Smooth muscle cell (in vitro differentiated cells): Measurements from ENCODE around the gene RGCC. TPM values are rescaled to one million over a fixed set of nuclear protein-coding genes. Genes with fewer than 3 reads are reported as not detected.

Source experiments
- DNase-seq: peaks from one replicate; lab custom pipeline; 2025; ENCODE audit not compliant: unreplicated experiment; lab: John Stamatoyannopoulos, UW
- H2AFZ ChIP-seq: fragments of 200-600 bp; sonication (generic); 2 replicates; pipeline ENCODE4 v1.6.0; 2016; ENCODE audit warnings: antibody characterized with exemption, low read depth, mild to moderate bottlenecking
- H3F3A ChIP-seq: fragments of 200-600 bp; sonication (generic); 2 replicates; pipeline ENCODE4 v1.6.0; 2017; ENCODE audit warnings: antibody characterized with exemption, low read depth
- H3K27ac ChIP-seq: fragments of 200-600 bp; sonication (generic); 2 replicates; pipeline ENCODE4 v1.5.1; 2016; ENCODE audit warnings: low read depth, mild to moderate bottlenecking
- H3K27me3 ChIP-seq: fragments of 200-600 bp; sonication (generic); 2 replicates; pipeline ENCODE4 v1.6.1; 2016; ENCODE audit warnings: low read depth, mild to moderate bottlenecking
- H3K36me3 ChIP-seq: fragments of 200-600 bp; sonication (generic); 2 replicates; pipeline ENCODE4 v1.5.1; 2016; ENCODE audit warnings: low read depth
- H3K4me1 ChIP-seq: fragments of 200-600 bp; sonication (generic); 2 replicates; pipeline ENCODE4 v1.5.1; 2016; ENCODE audit warnings: low read depth
- H3K4me2 ChIP-seq: fragments of 200-600 bp; sonication (generic); 2 replicates; pipeline ENCODE4 v1.6.0; 2016; ENCODE audit warnings: mild to moderate bottlenecking
- H3K4me3 ChIP-seq: fragments of 200-600 bp; sonication (generic); 2 replicates; pipeline ENCODE4 v1.5.1; 2016; ENCODE audit warnings: mild to moderate bottlenecking
- H3K79me2 ChIP-seq: fragments of 200-600 bp; sonication (generic); 2 replicates; pipeline ENCODE4 v1.6.0; 2016; ENCODE audit warnings: low read depth, mild to moderate bottlenecking
- H3K9ac ChIP-seq: fragments of 200-600 bp; sonication (generic); 2 replicates; pipeline ENCODE4 v1.6.0; 2016; ENCODE audit warnings: low read depth
- H3K9me3 ChIP-seq: fragments of 200-600 bp; sonication (generic); replicated peaks from 2 replicates; pipeline ENCODE4 v1.5.1; 2016; ENCODE audit warnings: low read depth
- H4K20me1 ChIP-seq: fragments of 200-600 bp; sonication (generic); 2 replicates; pipeline ENCODE4 v1.6.0; 2016; ENCODE audit warnings: low read depth
- WGBS: methylation state at CpG from one replicate; pipeline ENCODE4 v1.1.7; 2016; ENCODE audit warnings: low lambda C conversion rate; 5-methylcytosine and 5-hydroxymethylcytosine counted together
- polyA plus RNA-seq: library from polyadenylated mRNA; unstranded; fragments of >200 nt; fragmentation: Nextera tagmentation; extraction: Ambion mirVana; gene quantifications from 2 replicates; pipeline ENCODE4 v1.2.1, GENCODE V29; 2016
- total RNA-seq: library from RNA; depleted of rRNA; stranded (reverse); fragments of >200 nt; gene quantifications from 2 replicates; pipeline ENCODE4 v1.2.3, GENCODE V29; 2014
- TF ChIP-seq, protein P1 (sequence below): fragments of 200-600 bp; sonication (generic); IDR thresholded peaks from 2 replicates; pipeline ENCODE4 v1.5.1; 2017; ENCODE audit warnings: borderline replicate concordance, mild to moderate bottlenecking, antibody characterized with exemption; ENCODE audit not compliant: insufficient read depth, poor library complexity, severe bottlenecking

The RGCC gene
- total and polyA plus RNA-seq, 2 experiments from 2014 or later, result 4.5 to 11.7 TPM

DNA sequence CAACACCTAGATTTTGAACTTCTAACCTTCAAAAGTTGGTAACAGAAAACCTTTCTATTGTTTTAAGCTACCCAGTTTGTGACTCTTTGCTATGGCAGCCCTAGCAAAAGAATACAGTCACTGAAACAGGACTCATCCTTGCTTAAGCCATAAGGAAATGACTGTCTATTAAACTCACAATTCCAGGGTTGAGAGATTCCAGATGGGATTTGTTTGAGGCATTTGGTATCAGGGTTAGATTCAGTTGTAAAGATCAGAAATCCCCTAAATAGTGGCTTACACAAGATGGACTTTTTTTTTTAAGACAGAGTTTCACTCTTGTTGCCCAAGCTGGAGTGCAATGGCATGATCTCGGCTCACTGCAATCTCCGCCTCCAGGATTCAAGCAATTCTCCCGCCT, 41.1 kb upstream of the RGCC start:
- no peaks in the 10 kb centered on the region for H3K27me3 ChIP-seq
- H4K20me1 ChIP-seq, result no peaks in the 10 kb centered on the region
- no peak overlapping the region for H3K9ac ChIP-seq
- H3K4me2 ChIP-seq, result no peak overlapping the region
- no peaks in the 10 kb centered on the region for H3K9me3 ChIP-seq
- H3K36me3 ChIP-seq, result no peaks in the 10 kb centered on the region
- TF ChIP-seq, protein P1, sequence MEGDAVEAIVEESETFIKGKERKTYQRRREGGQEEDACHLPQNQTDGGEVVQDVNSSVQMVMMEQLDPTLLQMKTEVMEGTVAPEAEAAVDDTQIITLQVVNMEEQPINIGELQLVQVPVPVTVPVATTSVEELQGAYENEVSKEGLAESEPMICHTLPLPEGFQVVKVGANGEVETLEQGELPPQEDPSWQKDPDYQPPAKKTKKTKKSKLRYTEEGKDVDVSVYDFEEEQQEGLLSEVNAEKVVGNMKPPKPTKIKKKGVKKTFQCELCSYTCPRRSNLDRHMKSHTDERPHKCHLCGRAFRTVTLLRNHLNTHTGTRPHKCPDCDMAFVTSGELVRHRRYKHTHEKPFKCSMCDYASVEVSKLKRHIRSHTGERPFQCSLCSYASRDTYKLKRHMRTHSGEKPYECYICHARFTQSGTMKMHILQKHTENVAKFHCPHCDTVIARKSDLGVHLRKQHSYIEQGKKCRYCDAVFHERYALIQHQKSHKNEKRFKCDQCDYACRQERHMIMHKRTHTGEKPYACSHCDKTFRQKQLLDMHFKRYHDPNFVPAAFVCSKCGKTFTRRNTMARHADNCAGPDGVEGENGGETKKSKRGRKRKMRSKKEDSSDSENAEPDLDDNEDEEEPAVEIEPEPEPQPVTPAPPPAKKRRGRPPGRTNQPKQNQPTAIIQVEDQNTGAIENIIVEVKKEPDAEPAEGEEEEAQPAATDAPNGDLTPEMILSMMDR, result no peak
- no peak overlapping the region for H3K4me3 ChIP-seq
- DNase-seq, result no peak
- H3K27ac ChIP-seq, result no peak overlapping the region
- H3K4me1 ChIP-seq, result no peaks in the 10 kb centered on the region
- 27% methylated on average over 3 of the region's 3 CpGs for WGBS
- no peaks in the 10 kb centered on the region for H3K79me2 ChIP-seq
- no peak overlapping the region for H2AFZ ChIP-seq
- no peaks in the 10 kb centered on the region for H3F3A ChIP-seq

DNA sequence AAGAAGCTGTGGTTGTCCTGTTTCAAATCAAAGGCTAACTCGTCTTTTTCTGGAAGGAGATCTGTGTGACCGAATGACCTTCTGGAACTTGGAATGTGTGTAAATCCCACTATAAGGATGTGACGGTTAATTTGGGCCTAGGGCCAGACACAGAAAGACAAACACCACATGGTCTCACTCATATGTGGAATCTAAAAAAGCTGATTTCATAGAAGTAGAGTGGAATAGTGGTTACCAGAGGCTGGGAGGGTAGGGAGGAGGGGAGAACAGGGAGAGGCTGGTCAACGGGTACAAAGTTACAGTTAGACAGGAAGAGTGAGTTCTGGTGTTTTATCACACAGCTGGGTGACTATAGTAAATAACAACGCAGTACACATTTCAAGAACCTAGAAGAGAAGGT, 39.3 kb upstream of the RGCC start:
- H3K27me3 ChIP-seq, result no peaks in the 10 kb centered on the region
- H4K20me1 ChIP-seq, result no peaks in the 10 kb centered on the region
- no peaks in the 10 kb centered on the region for H3K9me3 ChIP-seq
- no peaks in the 10 kb centered on the region for H3K36me3 ChIP-seq
- H3K9ac ChIP-seq, result no peak overlapping the region
- H2AFZ ChIP-seq, result no peak overlapping the region
- H3K4me3 ChIP-seq, result no peak overlapping the region
- WGBS, result 24% methylated on average over 5 of the region's 5 CpGs
- H3K79me2 ChIP-seq, result no peaks in the 10 kb centered on the region
- H3F3A ChIP-seq, result no peaks in the 10 kb centered on the region
- H3K27ac ChIP-seq, result no peak overlapping the region
- no peak for DNase-seq
- TF ChIP-seq, protein P1, result no peak
- H3K4me1 ChIP-seq, result no peaks in the 10 kb centered on the region
- H3K4me2 ChIP-seq, result no peak overlapping the region

DNA sequence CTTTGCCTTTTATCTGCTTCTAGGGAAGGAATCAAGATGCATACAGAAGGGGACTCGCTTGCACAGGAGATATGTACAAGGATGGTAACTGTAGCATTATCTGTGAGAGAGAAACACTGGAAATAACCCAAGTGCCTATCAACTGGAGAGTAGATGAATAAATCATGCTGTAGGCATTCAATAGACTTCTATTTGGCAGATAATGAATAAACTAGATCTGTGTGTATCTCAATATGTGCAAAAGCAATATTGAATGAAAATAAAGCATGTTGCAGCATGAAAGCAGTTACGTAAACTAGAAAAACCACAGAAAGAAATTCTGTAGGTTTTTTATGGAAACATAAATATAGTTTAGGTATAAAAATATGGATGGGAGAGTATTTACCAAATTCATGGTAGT, 38.6 kb upstream of the RGCC start:
- H3F3A ChIP-seq, result no peaks in the 10 kb centered on the region
- H3K79me2 ChIP-seq, result no peaks in the 10 kb centered on the region
- no peak overlapping the region for H3K4me3 ChIP-seq
- no peak overlapping the region for H3K9ac ChIP-seq
- TF ChIP-seq, protein P1, result no peak
- H3K9me3 ChIP-seq, result no peaks in the 10 kb centered on the region
- H2AFZ ChIP-seq, result no peak overlapping the region
- 86% methylated on average over 2 of the region's 2 CpGs for WGBS
- no peaks in the 10 kb centered on the region for H3K4me1 ChIP-seq
- H3K27ac ChIP-seq, result no peak overlapping the region
- no peaks in the 10 kb centered on the region for H4K20me1 ChIP-seq
- H3K4me2 ChIP-seq, result no peak overlapping the region
- H3K27me3 ChIP-seq, result no peaks in the 10 kb centered on the region
- DNase-seq, result no peak
- H3K36me3 ChIP-seq, result no peaks in the 10 kb centered on the region

DNA sequence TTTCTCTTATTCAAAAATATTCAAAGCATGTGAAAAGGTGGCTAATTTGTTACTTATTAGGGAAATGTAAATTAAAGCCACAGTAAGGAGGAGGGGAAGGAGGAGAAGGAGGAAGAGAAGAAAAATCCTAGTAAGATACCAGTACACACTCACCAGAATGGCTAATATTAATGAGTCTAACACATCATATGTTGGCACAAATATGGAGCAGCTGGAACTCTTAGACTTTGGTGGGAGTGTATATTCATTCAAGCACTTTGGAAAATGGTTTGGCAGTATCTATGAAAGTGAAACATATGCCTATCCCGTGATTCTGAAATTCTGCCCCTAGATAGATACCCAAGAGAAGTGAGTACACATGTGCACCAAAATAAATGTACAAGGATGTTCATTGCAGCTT, 38.1 kb upstream of the RGCC start:
- no peak overlapping the region for H3K4me2 ChIP-seq
- no peaks in the 10 kb centered on the region for H3K4me1 ChIP-seq
- H3F3A ChIP-seq, result no peaks in the 10 kb centered on the region
- H3K36me3 ChIP-seq, result no peaks in the 10 kb centered on the region
- no peak overlapping the region for H3K27ac ChIP-seq
- H3K9me3 ChIP-seq, result no peaks in the 10 kb centered on the region
- TF ChIP-seq, protein P1, result no peak
- no peak overlapping the region for H3K9ac ChIP-seq
- no peak overlapping the region for H2AFZ ChIP-seq
- 96% methylated on average over 1 of the region's 1 CpG for WGBS
- no peaks in the 10 kb centered on the region for H3K79me2 ChIP-seq
- H3K27me3 ChIP-seq, result no peaks in the 10 kb centered on the region
- no peak for DNase-seq
- H4K20me1 ChIP-seq, result no peaks in the 10 kb centered on the region
- H3K4me3 ChIP-seq, result no peak overlapping the region
